ENCODE measurements around the gene CFDP1.

Gene CFDP1

DNA sequence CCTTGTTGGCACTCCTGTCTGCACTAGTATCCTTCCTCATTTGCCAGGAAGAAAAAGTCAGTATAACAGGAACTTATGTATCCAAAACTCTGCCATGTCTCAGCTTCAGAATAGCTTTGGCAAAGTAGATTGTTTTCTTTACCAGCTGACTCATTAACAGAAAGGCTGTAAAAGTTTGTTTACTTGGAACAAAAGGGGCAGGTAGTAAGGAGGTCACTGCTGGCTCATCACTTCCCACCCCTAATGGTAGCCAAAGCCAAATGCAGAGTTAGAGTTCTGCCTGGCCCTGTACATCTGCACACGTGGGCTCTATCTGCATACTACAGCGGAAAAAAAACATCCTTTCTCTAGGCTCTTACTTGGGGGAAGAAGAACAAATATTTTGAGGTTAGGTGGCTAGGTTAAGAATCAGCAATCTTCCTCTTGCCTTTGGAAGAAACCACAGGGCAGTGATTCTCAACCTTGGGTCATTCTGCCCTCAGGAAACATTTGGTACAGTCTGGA lies 90.9 kb downstream of the CFDP1 start:
- peaks cover 9% of the 10 kb centered on the region for H3K27me3 ChIP-seq (ENCODE audit: insufficient read depth, poor library complexity, severe bottlenecking)
- H3K4me3 ChIP-seq (replicated peaks; ENCODE audit: insufficient read depth, low read length): no peak overlapping the region
- H3K27ac ChIP-seq (replicated peaks): no peak overlapping the region
- TF ChIP-seq POLR2AphosphoS5 (IDR thresholded peaks at IDR 0.05; ENCODE audit: low read depth): no peak
- TF ChIP-seq, protein P1, sequence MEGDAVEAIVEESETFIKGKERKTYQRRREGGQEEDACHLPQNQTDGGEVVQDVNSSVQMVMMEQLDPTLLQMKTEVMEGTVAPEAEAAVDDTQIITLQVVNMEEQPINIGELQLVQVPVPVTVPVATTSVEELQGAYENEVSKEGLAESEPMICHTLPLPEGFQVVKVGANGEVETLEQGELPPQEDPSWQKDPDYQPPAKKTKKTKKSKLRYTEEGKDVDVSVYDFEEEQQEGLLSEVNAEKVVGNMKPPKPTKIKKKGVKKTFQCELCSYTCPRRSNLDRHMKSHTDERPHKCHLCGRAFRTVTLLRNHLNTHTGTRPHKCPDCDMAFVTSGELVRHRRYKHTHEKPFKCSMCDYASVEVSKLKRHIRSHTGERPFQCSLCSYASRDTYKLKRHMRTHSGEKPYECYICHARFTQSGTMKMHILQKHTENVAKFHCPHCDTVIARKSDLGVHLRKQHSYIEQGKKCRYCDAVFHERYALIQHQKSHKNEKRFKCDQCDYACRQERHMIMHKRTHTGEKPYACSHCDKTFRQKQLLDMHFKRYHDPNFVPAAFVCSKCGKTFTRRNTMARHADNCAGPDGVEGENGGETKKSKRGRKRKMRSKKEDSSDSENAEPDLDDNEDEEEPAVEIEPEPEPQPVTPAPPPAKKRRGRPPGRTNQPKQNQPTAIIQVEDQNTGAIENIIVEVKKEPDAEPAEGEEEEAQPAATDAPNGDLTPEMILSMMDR (IDR thresholded peaks at IDR 0.05; ENCODE audit: insufficient read depth, low read length): no peak
- no peak for TF ChIP-seq SPI1 (IDR thresholded peaks at IDR 0.05; ENCODE audit: borderline replicate concordance, low read depth)
- TF ChIP-seq GABPA (IDR thresholded peaks at IDR 0.05; ENCODE audit: low read depth): no peak
- TF ChIP-seq, protein P2, sequence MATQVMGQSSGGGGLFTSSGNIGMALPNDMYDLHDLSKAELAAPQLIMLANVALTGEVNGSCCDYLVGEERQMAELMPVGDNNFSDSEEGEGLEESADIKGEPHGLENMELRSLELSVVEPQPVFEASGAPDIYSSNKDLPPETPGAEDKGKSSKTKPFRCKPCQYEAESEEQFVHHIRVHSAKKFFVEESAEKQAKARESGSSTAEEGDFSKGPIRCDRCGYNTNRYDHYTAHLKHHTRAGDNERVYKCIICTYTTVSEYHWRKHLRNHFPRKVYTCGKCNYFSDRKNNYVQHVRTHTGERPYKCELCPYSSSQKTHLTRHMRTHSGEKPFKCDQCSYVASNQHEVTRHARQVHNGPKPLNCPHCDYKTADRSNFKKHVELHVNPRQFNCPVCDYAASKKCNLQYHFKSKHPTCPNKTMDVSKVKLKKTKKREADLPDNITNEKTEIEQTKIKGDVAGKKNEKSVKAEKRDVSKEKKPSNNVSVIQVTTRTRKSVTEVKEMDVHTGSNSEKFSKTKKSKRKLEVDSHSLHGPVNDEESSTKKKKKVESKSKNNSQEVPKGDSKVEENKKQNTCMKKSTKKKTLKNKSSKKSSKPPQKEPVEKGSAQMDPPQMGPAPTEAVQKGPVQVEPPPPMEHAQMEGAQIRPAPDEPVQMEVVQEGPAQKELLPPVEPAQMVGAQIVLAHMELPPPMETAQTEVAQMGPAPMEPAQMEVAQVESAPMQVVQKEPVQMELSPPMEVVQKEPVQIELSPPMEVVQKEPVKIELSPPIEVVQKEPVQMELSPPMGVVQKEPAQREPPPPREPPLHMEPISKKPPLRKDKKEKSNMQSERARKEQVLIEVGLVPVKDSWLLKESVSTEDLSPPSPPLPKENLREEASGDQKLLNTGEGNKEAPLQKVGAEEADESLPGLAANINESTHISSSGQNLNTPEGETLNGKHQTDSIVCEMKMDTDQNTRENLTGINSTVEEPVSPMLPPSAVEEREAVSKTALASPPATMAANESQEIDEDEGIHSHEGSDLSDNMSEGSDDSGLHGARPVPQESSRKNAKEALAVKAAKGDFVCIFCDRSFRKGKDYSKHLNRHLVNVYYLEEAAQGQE (IDR thresholded peaks at IDR 0.05; ENCODE audit: insufficient replicate concordance, low read depth): no peak
- no peak for DNase-seq (ENCODE audit: low read depth in 1 of 2, low spot score in 1 of 2)

DNA sequence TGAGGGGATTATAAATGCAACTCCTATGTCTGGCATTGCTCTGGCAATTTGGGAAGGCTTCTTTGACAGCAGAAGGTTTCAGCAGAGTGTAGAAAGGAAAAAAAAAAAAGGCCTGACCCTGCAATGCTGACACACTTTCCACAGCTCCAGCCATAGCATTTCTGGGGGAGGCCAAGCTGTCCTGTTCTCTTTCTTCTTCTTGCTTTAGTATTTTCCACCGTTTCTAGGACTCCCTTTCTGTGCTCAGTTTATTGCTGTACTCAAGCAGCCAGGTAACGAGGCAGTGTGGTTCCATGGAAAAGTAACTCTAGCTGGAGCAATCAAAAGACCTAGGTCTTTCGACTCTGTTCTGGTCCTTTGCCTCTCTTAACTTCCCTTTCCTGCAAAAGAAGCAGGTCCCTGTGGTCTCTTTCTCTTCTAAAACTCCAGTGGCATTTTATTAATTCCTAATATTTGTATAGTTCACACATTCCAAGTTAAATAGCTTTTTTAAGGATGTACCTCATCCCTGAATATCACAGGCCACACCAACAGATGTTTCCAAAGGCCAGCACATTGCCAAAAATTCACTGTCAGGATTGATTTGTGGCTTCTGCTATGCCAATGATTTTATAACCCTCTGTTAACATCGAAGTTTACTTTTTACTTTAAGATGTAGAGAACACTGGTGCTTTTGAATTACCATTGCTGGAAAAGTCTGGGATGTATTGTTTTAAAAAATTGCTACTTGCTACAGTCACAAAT lies 91.6 kb downstream of the CFDP1 start:
- TF ChIP-seq GABPA (IDR thresholded peaks at IDR 0.05; ENCODE audit: low read depth): no peak
- TF ChIP-seq POLR2AphosphoS5 (IDR thresholded peaks at IDR 0.05; ENCODE audit: low read depth): no peak
- TF ChIP-seq, protein P2 (IDR thresholded peaks at IDR 0.05; ENCODE audit: insufficient replicate concordance, low read depth): no peak
- no peak for TF ChIP-seq SPI1 (IDR thresholded peaks at IDR 0.05; ENCODE audit: borderline replicate concordance, low read depth)
- TF ChIP-seq, protein P1 (IDR thresholded peaks at IDR 0.05; ENCODE audit: insufficient read depth, low read length): no peak
- peaks cover 15% of the 10 kb centered on the region for H3K27me3 ChIP-seq (ENCODE audit: insufficient read depth, poor library complexity, severe bottlenecking)
- no peak overlapping the region for H3K4me3 ChIP-seq (replicated peaks; ENCODE audit: insufficient read depth, low read length)
- no peak overlapping the region for H3K27ac ChIP-seq (replicated peaks)
- no peak for DNase-seq (ENCODE audit: low read depth in 1 of 2, low spot score in 1 of 2)

DNA sequence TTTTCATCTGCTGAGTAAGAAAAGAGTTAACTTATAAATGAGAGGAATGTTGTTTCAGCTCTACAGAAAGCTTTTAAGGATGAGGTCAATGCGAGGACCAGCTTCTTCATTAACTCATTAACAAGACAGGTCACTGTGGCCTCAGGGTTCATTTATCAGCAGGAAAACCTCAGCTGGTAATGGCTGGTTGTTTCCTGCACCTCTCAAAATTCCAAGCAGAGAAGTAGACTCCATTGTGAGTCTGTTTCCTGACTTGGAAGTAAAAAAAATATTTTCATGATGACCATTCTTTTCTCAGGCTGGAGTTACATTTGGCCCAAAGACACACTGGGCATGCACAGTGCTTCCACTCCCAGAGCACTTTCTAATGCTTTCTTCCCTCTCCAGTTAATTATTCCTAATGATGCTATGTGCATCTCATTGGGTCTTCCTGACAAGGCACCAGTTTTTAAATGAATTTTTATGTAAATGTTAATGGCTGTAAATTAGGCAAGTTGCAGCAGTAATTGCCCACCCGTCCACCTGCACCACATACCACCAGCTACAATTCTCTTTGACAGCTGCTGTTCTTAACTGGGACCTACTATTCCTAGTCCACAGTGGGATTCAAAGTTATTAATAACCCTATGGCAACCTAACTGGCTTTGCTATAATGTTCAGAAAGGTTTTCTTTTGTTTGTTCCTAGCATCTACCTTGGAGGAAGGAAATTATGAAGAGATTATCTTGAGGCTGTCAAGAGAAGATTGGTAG lies 92.4 kb downstream of the CFDP1 start:
- Histone ChIP-seq H3K27ac (replicated peaks) (no peak overlapping the region), H3K4me3 (replicated peaks; ENCODE audit: insufficient read depth, low read length) (no peak overlapping the region), H3K27me3 (ENCODE audit: insufficient read depth, poor library complexity, severe bottlenecking) (peaks cover 18% of the 10 kb centered on the region)
- TF ChIP-seq, protein P1 (IDR thresholded peaks at IDR 0.05; ENCODE audit: insufficient read depth, low read length): no peak
- TF ChIP-seq POLR2AphosphoS5 (IDR thresholded peaks at IDR 0.05; ENCODE audit: low read depth): no peak
- TF ChIP-seq SPI1 (IDR thresholded peaks at IDR 0.05; ENCODE audit: borderline replicate concordance, low read depth): no peak
- TF ChIP-seq, protein P2 (IDR thresholded peaks at IDR 0.05; ENCODE audit: insufficient replicate concordance, low read depth): no peak
- no peak for DNase-seq (ENCODE audit: low read depth in 1 of 2, low spot score in 1 of 2)
